Ureter (tissue), 1 donor: ENCODE measurements around the gene DPP7. TPM values are rescaled to one million over a fixed set of nuclear protein-coding genes. Genes with fewer than 3 reads are reported as not detected.

Experiments
- DNase-seq: peaks from one replicate; pipeline ENCODE4 v3.0.0-alpha.2; 2020; ENCODE audit warnings: low spot score
- total RNA-seq: library from RNA; stranded (reverse); gene quantifications from one replicate; pipeline ENCODE4 v1.2.4, GENCODE V29; 2023
- donor health status: DM: yes; HTN: yes; CAD: no.

Gene DPP7
- total RNA-seq, 1 donor from 2014 or later, result 157 TPM

DNA sequence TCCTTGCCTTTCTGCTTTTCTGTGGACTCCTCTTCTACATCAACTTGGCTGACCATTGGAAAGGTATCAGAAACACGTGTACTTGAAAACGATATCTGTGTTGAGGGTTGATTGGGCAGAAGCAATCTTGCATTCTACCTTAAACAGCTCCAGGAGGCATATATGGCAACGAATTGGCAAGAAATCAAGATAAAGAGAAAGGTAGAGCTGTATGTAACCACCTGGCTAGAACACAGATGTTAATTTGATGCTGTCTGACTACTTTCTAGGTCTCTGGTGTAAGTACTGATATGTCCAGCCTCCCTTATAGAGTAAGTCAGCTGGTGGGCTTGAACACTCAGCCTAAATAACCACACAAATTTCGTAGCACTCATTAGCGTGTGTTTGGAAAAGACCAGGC is 26.4 kb downstream of the DPP7 start:
- DNase-seq, result no peak

DNA sequence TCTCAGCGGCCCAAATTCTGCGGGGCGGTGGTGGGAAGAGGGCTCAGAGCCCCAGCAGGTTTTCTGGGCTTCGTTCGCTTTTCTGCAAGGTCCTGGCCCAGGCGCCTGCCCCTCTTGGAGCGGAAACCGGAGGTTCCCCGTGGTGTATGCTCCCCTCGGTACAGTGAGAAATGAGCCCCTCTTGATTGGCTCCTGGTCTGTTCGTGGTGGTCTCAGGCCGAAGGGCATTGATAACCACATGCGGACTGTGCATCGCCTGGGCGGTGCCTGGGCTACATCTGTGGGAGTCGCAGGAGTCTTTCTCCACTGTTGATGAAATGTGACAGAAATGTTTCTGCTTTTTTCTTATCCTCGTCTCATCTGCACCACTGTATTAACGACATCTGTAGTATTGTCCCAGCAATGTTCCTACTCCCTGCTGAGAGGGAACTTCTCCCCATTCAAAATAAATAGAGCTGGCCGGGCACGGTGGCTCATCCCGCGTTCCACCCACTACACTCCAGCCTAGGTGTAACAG is 27.1 kb downstream of the DPP7 start:
- DNase-seq, result no peak

DNA sequence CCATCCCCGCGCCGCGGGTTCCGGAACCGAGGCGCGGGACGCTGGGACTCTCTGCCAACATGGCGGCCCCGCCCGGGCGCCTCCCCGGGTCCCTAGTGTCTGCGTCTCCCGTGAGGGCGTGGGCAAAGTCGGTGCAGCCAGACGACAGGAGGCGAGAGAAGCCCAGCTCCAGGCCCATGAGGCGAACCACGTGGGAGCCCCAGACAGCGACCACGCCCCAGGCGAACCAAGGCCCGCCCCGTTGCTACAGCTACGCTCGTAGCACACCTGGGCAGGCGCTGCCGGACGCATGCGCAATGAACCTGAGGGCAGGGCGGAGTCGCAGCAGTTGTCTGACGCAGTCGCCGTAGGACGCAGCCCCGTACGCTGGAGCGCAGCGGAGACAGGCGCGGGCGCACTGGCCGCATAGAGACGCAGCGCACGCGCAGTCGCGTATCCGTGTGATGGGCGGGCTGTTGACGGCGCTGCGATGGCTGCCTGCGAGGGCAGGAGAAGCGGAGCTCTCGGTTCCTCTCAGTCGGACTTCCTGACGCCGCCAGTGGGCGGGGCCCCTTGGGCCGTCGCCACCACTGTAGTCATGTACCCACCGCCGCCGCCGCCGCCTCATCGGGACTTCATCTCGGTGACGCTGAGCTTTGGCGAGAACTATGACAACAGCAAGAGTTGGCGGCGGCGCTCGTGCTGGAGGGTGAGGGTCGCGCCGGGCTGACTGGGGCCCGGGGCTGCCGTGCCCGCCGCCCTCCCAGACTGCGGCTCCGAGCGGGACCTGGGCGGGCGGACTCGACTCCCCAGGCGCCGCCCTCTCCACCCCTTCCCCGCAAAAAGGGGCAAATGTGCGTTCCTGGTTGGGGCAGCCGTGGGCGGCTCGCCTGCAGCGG is 27.8 kb downstream of the DPP7 start, which contains the start of gene MAN1B1:
TSS of gene MAN1B1 (plus strand) at position 455 of the 878 bp plus-strand sequence. CDS start at position 470, 15 bp downstream.
- peak; percentile 99 for DNase-seq

DNA sequence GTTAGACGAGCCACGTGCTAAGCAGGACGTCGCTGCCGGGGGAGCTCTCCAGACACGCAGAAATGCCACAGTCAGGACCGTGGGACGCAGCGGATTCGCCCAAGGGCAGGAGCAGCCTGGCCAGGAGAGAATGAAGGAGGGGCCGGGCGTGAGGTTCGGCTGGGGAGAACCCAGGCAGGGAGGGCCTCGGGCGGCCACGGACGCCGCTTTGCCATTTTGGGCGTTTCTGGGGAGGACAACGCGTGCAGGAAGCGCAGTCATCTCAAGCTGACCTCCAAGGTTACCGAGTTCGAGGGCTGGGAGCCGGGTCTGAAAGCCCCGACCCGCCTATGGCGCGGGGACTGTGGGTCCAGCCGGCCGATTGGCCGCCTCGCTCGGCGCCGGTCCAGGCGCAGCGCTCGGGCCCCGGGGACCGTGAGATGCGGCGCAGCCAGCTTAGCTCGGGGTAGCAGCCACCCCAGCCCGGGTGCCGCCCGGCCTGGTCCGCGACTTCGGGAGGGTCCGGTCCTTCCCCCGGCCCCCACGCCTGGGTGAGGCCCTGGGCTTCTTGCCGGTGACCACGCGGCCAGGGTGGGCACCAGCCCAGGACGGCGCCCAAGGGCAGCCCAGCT is 28.5 kb downstream of the DPP7 start:
- DNase-seq, result peak; percentile 72

DNA sequence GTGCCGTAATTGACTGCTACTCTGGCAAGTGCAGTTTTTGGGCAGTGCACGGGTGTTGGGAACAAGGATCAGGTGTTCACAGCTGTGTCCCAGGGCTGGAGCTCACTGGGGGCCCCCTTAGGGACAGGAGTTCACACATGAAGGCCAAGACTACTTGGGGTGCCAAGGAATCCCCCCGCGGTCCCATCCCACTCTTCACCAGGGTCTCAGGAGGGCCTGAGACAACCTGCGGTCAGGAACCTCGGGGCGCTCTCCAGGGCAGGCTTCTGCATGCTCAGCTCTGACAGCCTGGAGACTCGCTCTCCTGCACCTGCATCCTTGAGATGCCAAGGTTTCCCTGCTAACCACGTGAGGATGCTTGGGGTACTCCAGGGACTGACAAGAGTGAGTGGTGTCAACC is 30.0 kb downstream of the DPP7 start:
- DNase-seq, result no peak

DNA sequence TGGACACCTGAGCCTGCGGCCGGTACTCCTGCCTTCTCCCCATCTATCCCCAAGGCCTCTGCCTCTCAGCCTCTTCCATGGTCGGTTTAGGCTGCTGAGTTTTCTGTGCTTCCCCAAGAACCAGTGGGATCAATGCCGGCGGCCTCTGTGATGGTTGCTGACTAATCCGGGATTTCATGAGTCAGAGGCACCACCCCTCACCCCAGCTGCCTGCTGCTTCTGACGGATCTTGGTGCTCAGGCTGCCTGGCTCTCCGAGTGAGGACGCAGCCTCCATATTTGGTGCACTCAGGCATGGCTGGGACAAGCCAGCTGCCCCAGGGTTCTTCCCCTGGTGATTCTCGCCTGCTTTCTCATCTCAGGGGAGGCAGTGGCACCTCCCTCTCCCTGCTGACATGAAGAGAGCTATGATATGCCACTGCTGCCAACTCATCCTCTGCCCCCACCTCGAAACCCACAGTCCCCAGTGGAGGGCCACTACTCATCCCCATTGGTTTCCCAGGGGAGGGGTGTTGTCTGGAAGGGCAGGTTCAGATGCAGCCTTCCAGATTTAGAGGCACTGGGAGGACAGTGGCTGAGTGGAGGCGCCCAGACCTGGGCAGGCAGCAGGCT is 31.0 kb downstream of the DPP7 start:
- DNase-seq, result peak; percentile 63

DNA sequence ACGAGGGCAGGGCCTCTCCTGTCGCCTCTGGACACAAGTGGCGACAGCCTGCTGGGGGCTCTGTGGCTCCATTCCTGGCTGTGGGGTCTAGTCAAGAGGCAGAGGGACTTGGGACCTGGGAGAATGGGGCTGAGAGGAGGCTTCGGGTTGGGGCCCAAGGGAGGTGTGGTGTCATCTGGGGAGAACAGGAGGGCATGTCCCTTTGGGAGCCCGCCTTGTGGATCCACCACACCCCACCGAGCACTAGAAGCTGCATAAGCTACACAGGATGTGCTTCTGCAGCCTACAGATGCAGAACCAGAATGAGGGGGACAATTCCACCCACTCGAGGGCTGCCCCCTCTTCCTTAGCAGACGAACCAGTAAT is 31.6 kb downstream of the DPP7 start:
- DNase-seq, result no peak

DNA sequence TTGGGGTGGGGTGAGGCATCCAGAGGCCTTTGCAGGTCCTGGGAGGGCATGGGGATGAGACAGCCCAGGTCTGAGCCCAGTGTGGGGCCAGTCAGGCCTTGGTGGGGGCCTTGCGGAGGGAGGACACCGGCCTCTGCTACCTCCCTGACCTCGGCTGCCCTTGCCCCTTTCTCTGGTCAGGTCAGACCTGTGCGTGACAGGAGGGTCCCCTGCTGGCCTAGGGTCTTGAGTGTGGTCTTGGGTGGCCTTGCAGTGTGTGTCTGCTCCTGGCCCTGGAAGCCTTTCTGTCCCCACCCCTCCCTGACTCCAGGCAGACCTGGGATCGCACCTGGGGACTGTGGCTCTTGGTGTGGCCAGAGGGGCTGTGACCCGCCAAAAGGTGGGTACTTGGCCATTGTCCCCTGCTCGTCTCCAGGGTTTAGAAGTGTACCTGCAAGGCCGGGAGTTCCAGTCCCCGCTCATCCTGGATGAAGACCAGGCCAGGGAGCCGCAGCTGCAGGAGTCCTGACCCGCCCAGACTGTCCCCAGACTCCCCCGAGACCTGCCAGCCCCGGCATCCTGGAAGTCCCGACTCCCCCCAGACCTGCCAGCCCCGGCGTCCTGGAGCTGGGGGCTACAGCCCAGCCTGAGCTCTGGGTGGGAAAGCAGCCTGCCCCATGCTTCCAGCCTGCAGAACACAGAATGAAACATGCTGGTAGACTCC is 32.2 kb downstream of the DPP7 start:
- DNase-seq, result no peak

DNA sequence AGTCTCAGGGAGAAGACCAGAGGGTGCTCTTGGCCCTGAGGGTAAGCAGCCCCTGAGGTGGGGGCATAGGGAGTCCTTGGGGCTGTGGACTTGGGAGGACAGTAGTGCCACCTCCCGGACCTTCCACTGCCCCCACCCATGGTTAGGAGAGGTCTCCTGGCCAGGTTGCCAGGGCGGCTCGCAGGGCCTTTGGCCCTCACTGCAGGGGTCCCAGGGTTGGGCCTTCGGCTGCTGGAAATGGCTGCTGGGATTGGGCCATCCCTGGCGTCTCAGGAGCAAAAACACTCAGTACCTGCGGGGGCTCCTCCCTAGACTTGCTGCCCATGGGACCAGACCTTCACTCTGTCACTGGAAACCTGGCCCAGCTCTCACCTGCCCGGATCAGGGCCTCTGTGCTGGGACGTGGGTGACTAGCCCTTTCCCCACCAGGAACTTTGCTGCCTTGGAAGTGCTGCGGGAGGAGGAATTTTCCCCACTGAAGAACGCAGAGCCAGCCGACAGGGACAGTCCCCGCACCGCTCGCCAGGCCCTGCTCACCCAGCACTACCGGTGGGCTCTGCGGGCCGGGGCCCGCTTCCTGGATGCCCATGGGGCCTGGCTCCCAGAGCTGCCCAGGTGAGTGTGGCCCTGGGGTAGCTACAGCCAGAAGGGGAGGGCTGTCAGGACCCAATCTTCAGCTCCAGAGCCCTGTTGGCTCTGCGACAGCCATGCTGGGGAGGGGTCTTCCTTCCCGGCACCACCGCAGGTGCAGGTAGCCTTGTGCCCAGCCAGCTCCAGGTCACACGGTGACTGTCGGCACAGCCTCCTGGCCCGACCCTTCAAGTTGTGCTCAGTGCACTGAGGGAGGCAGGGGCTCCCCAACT is 34.0 kb downstream of the DPP7 start:
- no peak for DNase-seq

DNA sequence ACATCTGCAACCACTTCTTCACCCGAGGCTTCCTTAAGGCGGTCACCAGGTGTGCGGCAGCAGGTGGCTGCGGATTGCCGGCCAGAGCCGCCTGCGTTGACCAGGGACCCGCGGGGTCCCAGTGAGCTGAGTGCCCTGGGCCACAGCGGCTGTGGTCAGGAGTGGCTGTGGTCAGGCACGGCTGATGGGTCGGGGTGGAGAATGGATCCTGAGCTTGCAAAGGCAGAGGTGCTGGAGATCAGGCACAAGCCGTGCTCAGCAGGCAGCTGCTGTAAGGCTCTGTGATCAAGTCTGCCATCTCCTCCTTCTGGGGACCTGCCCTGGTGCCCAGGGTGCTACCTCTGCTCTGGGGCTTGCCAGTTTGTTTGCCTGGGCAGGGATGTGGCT is 35.1 kb downstream of the DPP7 start:
- DNase-seq, result no peak

DNA sequence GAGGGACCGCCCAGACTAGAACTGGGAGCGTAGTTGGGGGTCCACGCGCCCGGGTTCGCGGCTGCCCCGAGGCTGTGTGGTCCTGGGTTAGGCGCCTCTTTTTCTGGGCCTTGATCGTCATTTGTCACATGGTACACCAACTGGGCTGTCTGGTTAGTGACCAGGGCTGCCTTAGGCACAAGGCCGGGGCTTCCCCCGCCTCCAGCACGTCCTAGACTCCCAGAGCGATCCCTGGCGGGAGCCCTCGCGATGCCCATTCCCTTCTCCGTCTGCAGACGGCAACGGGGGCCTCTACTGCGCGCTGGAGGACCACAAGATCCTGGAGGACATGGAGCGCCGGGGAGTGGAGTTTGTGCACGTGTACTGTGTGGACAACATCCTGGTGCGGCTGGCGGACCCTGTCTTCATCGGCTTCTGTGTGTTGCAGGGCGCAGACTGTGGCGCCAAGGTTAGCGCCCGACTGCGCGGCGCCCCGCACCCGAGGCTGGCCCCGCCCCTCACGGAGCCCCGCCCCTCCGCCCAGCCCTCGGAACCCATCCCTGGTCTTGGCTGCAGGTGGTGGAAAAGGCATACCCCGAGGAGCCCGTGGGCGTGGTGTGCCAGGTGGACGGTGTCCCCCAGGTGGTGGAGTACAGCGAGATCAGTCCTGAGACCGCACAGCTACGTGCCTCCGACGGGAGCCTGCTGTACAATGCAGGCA is 35.7 kb downstream of the DPP7 start:
- DNase-seq, result no peak

DNA sequence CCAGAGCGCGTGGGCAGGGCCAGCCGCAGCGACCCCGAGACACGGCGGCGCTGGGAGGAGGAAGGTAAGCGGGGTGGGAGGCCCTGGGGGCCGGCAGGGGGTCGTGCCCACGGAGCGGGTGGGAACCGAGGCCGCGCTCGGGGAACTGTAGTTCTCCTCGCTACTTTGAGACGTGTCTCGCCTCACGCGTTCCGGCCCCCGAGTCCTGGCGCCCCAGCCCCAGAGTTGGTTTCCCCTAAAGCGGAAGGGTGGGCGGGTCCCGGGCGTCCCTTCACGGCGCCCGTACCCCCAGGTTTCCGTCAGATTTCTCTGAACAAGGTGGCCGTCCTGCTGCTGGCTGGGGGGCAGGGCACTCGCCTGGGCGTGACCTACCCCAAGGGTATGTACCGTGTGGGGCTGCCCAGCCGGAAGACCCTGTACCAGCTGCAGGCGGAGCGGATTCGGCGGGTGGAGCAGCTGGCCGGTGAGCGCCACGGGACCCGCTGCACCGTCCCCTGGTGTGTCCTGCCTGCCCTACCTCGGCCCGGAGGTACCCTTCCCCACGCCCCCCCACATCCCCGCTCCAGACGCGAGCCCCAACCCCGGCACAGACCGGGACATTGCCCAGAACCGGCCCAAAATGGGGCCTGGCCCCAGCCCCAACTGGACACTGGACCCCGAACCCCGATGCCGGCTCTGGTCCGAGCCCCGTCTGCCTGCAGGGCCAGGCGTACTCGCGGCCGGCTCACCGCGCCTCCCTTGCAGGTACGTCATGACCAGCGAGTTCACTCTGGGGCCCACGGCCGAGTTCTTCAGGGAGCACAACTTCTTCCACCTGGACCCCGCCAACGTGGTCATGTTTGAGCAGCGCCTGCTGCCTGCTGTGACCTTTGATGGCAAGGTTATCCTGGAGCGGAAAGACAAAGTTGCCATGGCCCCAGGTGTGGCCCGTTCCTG is 36.5 kb downstream of the DPP7 start:
- peak; percentile 53 for DNase-seq

DNA sequence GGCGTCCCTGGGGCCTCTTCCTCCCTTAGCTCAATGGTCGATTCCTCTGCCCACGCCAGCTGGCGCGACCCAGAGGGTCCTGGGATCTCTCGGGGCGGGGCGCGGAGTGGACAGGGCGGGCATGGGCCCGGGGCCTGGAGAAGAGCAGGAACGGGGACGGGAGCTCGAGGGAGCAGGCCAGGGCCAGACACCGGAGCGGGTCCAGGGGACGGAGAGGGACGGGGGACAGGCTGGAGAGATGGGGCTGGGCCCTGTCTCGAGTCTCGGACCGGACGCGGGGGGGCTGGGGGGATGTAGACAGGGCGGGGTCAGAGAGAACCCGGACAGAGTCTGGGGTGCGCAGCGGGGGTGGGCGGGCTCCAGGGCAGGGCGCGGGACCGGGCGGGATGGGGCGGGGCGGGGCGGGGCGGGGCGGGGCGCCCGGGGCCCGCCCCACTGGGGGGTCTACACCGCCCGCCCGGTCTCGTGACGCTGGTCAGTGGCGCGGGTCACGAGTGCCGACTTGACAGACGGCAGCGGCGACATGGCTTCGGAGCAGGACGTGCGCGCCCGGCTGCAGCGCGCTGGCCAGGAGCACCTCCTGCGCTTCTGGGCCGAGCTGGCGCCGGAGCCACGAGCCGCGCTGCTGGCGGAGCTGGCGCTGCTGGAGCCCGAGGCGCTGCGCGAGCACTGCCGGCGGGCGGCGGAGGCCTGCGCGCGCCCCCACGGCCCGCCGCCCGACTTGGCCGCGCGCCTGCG is 37.4 kb downstream of the DPP7 start, which contains the start of gene UAP1L1:
TSS of gene UAP1L1 (plus strand) at position 508 of the 738 bp plus-strand sequence. CDS start at position 524, 16 bp downstream.
- peak; percentile 80 for DNase-seq

DNA sequence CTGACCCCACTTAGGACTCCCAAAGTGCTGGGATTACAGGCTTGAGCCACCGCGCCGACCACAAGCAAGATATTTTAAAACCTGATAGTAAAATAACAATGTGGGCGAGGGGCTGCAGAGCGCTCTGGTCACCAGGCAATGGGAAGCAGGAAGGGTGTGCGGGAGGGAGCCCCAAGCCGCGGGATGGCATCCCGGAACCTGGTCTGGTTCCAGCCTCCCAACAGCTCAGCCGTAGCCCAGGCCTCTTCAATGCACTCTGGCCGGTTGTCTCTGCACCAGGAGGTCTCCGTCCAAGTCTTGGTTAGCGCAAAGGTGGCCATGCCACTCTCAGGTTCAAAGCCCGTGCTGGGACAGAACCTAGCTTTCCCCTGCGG is 37.9 kb downstream of the DPP7 start:
- peak; percentile 47 for DNase-seq

DNA sequence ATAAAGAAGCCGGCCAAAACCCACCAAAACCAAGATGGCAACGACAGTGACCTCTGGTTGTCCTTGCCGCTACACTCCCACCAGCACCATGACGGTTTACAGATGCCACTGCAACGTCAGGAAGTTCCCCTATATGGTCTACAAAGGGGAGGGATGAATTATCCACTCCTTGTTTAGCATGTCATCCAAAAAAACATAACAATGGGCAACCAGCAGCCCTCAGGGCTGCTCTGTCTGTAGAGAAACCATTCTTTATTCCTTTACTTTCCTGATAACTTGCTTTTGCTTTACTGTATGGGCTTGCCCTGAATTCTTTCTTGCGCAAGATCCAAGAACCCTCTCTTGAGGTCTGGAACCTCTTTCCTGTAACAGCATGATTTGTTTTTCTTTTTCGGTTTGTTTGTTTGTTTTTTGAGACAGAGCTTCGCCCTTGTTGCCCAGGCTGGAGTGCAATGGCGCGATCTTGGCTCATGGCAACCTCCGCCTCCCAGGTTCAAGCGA is 39.2 kb downstream of the DPP7 start:
- no peak for DNase-seq

DNA sequence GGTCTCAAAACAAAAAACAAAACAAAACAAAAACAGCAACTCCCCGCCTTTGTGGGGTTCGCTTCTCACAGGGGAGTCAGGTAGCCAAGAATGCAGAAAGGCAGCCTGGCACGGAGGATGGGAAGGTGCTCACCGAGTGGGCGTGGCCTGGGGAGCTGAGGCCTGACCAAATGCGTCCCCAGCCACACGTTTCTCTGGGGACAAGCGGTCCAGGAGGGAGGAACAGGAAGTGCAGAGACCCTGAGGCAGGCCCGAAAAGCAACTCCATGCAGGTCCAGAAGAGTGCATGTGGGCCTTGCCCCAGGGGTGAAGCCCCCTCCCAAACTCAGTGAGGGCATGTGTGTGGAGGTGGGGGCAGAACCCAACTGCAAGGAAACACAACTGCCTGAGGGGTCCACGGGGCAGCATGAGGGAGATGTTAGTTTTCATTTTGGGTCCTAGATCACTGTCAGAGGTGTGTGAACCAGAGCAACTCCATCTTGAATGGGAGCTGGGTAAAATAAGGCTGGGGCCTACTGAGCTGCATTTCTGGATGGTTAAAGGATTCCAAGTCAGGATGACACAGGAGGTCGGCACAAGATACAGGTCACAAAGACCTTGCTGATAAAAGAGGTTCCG is 39.8 kb downstream of the DPP7 start:
- no peak for DNase-seq

DNA sequence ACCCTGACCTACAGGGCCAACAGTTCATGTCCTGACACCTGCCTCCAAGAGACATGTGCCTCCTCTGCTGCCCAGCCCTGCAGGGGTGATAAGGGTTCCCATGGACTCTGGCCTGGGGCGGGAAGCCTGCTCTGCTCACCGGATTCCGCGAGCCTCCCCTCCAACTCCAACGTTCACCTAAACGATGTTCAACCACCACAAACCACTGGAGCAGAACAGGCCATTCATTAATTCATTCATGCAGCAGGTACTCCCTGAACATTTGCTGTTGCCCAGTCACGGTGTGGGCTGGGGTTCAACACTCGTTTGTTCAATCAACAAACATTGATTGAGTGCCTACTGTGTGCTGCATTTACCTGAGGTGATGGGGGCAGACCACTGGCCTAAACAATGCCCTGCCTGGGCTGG is 40.5 kb downstream of the DPP7 start:
- no peak for DNase-seq

DNA sequence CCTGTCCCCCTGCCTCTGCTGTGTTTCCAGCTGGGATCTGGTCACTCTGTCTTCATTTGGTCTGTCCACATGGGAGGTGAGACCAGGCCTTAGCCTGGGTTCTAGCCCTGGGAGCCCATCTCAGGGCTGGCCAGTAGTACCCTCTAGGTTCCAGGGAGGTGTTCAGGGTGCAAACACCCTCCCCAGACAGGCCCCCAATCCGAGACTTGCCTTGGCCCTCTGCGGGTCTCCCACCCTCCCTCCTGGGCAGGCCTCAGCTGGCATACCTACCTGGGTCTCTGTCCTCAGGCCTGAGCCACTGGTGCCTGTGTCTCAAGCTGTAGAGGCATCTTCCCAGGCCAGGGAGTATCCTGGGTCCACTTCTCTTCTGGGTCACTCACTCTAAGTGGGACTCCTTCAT is 43.3 kb downstream of the DPP7 start:
- DNase-seq, result no peak
